Progenitor cell of endocrine pancreas (in vitro differentiated cells): ENCODE measurements around the gene SH2D7. TPM values are rescaled to one million over a fixed set of nuclear protein-coding genes. Genes with fewer than 3 reads are reported as not detected.

Source experiments
- DNase-seq: peaks from one replicate; pipeline ENCODE4 v3.0.0; 2021; ENCODE audit warnings: low spot score; ENCODE audit not compliant: unreplicated experiment
- H3K27ac Mint-ChIP-seq: 2 replicates; pipeline ENCODE4 v1.8.0; 2021; ENCODE audit warnings: mild to moderate bottlenecking, moderate library complexity, mixed read lengths
- H3K27me3 Mint-ChIP-seq: 2 replicates; pipeline ENCODE4 v1.8.0; 2021; ENCODE audit warnings: mixed read lengths
- H3K36me3 Mint-ChIP-seq: 2 replicates; pipeline ENCODE4 v1.8.0; 2022; ENCODE audit warnings: mixed read lengths; ENCODE audit not compliant: insufficient read depth
- H3K4me1 Mint-ChIP-seq: 2 replicates; pipeline ENCODE4 v1.8.0; 2021; ENCODE audit warnings: low read depth, mixed read lengths
- H3K4me3 Mint-ChIP-seq: 2 replicates; pipeline ENCODE4 v1.8.0; 2021; ENCODE audit warnings: low read depth, mild to moderate bottlenecking, moderate library complexity, mixed read lengths
- H3K9me3 Mint-ChIP-seq: 2 replicates; pipeline ENCODE4 v1.8.0; 2021; ENCODE audit warnings: low read depth, mixed read lengths
- total RNA-seq: library from RNA; stranded (reverse); gene quantifications from 2 replicates; pipeline ENCODE4 v1.2.1, GENCODE V29; 2021
- TF ChIP-seq, protein P1 (sequence below): fragments of 200-600 bp; sonication (generic); IDR thresholded peaks from one replicate; pipeline ENCODE4 v1.5.0; 2021; ENCODE audit warnings: antibody characterized with exemption, mild to moderate bottlenecking; ENCODE audit not compliant: unreplicated experiment

SH2D7 gene
- total RNA-seq, 1 donor from 2014 or later = not detected

DNA sequence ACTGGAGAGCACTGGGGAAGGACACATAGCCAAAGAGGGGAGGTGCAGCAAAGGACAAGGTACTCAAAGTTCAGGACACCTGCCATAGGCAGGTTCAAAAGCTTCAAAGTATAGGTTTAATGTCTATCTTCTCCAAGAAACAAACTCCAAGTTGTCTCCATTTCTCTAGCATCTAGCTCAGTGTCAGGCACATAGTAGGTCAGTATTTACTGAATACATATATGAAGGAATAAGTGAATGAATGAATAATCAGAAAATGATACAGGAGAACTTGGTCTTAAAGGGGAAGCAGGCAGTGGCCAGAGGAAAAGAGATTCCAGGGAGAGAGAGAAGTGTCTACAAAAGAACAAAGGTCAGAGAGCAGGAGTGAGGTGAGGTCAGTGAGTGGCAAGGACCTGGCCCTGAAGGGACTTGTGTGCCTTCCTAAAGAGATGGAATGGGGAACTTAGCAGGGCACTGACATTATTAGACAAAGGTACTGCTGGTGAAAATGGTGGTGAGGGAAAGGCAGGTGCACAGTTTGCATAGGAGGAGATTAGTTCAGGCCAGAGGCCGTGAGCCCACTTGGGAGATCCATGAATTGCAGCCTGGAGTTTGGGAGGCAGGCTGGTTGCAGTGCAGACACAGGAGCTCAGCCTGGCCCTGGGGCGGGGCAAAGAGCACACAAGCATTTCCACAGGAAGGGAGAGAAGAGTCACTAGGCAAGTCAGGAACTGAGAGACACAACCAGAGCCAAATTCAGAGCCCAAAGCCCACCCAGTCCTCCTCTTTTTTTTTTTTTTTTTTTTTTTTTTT is 36.2 kb upstream of the SH2D7 start:
- no peaks in the 10 kb centered on the region for H3K9me3 Mint-ChIP-seq
- H3K4me1 Mint-ChIP-seq = peaks cover 10% of the 10 kb centered on the region
- no peak overlapping the region for H3K27ac Mint-ChIP-seq
- peaks cover 7% of the 10 kb centered on the region for H3K27me3 Mint-ChIP-seq
- DNase-seq = no peak
- no peaks in the 10 kb centered on the region for H3K36me3 Mint-ChIP-seq
- TF ChIP-seq, protein P1, sequence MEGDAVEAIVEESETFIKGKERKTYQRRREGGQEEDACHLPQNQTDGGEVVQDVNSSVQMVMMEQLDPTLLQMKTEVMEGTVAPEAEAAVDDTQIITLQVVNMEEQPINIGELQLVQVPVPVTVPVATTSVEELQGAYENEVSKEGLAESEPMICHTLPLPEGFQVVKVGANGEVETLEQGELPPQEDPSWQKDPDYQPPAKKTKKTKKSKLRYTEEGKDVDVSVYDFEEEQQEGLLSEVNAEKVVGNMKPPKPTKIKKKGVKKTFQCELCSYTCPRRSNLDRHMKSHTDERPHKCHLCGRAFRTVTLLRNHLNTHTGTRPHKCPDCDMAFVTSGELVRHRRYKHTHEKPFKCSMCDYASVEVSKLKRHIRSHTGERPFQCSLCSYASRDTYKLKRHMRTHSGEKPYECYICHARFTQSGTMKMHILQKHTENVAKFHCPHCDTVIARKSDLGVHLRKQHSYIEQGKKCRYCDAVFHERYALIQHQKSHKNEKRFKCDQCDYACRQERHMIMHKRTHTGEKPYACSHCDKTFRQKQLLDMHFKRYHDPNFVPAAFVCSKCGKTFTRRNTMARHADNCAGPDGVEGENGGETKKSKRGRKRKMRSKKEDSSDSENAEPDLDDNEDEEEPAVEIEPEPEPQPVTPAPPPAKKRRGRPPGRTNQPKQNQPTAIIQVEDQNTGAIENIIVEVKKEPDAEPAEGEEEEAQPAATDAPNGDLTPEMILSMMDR = no peak
- H3K4me3 Mint-ChIP-seq = no peak overlapping the region

DNA sequence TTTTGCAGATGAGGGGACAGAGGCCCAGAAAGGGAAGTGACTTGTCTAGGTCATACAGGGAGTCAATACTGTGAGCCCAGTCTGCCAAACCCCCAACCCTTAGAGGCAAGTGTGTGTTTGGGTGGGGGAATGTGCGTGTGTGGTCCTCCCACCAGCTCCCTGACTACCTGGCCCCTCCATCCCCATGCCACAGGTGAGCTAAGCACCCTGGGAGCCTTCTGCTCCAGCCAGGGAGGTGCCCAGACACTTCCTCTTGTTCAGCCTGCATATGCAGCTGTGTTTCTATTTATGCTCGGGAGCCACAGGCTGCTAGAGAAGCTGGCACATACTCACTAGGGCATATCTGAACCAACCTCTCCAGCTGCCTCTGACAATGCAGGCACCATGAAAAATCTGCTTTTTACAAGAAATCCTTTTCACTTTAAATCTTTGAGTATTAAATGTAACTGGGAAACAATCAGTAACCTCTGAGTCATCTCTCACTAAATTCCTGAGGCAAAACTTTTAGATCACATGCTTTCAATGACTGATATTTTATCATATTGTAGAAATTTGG is 35.6 kb upstream of the SH2D7 start:
- Mint-ChIP-seq H3K9me3 (no peaks in the 10 kb centered on the region), H3K27me3 (peaks cover 8% of the 10 kb centered on the region), H3K36me3 (no peaks in the 10 kb centered on the region), H3K4me3 (no peak overlapping the region), H3K27ac (no peak overlapping the region), H3K4me1 (peaks cover 11% of the 10 kb centered on the region)
- TF ChIP-seq, protein P1 = no peak
- DNase-seq = no peak

DNA sequence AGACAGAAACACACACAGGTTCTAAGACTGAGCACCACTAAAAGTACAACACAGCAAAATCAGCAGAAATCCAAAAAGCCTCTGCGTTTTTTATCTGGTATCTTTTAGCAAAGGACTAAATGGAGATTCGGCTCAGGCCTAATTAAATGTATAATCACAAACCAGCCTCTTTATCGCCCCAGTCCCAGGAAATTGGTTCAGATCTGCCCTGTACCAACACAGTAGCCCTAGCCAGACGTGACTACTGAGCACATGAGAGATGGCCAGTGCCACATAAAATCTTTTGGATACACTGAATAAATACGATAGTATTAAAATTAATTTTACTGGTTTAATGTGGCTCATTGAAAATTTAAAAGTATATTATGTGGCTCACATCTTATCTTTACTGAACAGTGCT is 34.6 kb upstream of the SH2D7 start:
- no peaks in the 10 kb centered on the region for H3K36me3 Mint-ChIP-seq
- TF ChIP-seq, protein P1 = no peak
- H3K27ac Mint-ChIP-seq = no peak overlapping the region
- H3K9me3 Mint-ChIP-seq = no peaks in the 10 kb centered on the region
- peaks cover 12% of the 10 kb centered on the region for H3K27me3 Mint-ChIP-seq
- no peak overlapping the region for H3K4me3 Mint-ChIP-seq
- DNase-seq = no peak
- H3K4me1 Mint-ChIP-seq = peaks cover 13% of the 10 kb centered on the region

DNA sequence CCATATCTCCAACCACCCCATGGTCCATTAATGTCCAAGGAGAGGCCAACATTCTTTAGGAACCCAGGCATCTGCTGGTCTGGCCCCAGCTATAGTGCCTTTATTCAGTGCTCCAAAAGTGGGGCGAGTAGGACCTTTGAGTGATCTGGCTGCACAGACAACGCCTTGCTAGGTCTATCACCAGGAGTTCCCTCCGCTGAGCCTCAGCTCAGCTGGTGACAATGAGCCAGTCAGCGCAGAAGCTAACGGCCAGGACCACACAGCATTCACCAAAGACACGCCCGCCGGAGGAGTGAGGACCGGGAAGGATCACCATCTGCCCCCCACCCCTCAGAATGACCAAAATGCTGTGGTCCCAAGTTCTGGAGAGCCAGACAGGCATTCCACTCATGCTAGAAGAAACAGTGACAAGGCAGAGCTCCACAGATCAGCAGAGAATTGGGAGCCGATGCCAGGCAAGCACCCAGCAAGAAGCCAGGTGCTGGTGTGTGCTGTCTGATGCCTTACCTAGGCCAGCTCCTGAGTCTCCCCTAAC is 33.9 kb upstream of the SH2D7 start:
- Mint-ChIP-seq H3K4me1 (peaks cover 15% of the 10 kb centered on the region), H3K4me3 (no peak overlapping the region), H3K9me3 (no peaks in the 10 kb centered on the region), H3K27ac (no peak overlapping the region), H3K36me3 (no peaks in the 10 kb centered on the region), H3K27me3 (peaks cover 12% of the 10 kb centered on the region)
- TF ChIP-seq, protein P1 = no peak
- DNase-seq = no peak

DNA sequence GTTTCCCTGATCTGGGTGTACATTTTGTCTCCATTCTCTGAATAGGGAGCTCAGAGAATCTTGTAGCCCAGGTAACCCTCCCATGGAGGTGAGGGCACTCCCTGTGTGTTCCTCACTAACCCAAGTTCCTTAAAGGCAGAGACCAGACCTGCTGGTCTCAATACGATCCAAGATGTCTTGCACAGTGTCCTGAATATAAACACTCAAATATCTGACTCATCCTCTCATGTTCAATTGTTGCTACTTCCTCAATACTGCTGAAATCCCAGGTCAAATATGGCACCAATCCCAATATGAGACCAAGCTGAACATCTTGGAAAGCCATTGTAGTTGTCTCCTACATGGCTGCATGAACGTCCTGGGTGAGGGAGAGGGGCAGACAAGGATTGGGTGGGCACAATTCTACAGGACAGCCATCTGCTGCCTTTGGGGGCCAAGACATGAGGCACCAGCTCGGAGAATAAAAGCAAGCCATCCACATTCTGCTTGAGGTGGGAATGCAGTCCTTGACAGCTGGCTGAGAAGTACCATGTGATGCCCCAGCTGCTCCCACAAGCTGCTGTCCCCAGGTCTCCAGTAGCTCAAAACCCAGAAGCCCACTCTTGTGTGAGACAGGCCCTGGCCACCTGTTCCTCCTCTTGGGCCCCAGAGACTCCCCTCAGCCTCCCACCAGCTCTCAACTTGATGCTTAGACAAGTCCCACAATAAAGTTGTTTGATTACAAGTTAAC is 33.1 kb upstream of the SH2D7 start:
- no peak for DNase-seq
- H3K27ac Mint-ChIP-seq = no peak overlapping the region
- TF ChIP-seq, protein P1 = no peak
- no peaks in the 10 kb centered on the region for H3K9me3 Mint-ChIP-seq
- peaks cover 12% of the 10 kb centered on the region for H3K27me3 Mint-ChIP-seq
- peaks cover 15% of the 10 kb centered on the region for H3K4me1 Mint-ChIP-seq
- no peaks in the 10 kb centered on the region for H3K36me3 Mint-ChIP-seq
- no peak overlapping the region for H3K4me3 Mint-ChIP-seq
